GM11168 (cell line): ENCODE results near the gene KDM2B.

ENCODE experiments used
- in situ Hi-C: fragments of 300-500 bp; cut with MboI; formaldehyde crosslinking; loops from one replicate; pipeline ENCODE4 v1.12.0; 2022; ENCODE audit warnings: low sequenced_read_pairs; ENCODE audit not compliant: unreplicated experiment

Gene KDM2B

DNA sequence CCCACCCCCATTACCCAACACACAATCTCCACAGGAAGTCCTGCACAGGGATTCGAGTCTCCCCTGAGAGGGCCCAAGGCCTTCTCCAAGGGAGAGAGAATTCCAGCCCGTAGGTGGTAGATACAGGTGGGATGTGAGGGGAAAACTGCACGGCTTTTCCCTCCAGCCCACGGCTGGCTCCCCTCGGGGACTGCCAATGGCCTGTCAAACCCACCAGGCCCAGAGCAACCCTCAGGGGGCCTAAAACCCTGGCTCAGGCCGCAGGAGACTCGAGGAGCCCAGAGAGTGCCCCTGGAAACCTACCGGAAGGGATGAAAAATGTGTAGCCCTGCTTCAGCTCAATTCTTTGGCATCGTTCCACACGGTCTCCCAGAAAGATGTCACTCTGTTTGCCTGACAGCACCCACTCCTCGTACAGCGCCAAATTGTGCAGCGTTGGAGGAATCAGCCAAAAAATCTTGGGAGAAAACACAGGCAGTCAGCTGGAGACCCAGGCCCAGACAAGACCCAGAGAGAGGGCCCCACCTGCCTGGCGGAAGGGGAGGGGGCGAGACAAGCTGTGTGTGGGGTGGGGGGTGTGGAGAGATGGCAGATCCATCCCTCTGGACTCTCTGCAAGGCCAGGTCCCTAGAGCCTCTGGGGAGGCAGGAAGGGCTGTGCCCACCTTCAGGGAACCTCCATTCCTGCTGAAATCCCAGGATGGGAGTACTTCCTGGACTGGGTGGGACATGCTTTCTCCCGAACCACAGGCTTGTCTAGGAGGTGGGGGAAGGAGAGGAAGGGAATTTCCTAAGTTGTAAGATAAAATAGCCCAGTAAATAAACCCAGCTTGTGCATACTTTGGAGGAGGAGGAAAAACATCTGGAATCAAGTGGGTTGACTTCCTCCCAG lies 48.1 kb downstream of the KDM2B start:
- in situ Hi-C loops, result no loop called here

- in situ Hi-C loops, result no loop called here
Observed at GRCh38 chr12:121531356-121531750, 49.5 kb downstream of the KDM2B start.

- in situ Hi-C loops, result no loop called here
Observed at GRCh38 chr12:121530600-121531355, 50.0 kb downstream of the KDM2B start.

DNA sequence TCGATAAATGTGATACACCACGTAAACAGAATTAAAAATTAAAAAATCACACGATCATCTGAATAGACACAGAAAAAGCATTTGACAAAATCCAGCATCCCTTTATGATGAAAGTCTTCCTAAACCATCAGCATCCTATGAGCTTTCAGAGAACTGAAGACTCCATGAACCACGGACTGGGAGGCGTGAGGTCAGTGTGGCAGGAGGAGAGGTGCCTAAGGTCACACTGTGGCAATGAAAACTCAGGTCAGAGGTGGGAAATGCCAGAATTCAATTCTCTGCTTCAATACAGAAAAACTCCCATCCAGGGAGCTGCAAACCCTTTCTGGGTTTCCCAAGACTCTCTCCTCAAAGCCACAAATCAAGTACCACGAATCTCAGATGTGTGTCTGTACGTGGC lies 51.6 kb downstream of the KDM2B start:
- in situ Hi-C loops, result no loop called here

DNA sequence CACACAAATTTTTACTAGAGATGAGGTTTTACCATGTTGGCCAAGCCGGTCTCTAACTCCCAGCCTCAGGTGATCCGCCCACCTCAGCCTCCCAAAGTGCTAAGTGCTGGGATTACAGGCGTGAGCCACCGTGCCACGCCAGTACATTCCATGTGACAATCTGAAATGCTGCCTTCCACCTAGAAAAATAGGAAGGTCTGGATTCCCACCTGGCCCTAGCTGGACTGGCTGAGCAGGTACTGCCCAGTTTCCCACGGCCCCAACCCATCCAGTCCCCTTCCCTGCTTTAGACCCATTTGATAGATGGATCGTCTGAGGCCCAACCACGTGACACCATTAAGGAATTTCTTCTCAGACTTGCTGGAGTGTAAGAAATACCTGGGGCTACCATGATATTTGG lies 55.4 kb downstream of the KDM2B start:
- in situ Hi-C loops, result no loop called here

DNA sequence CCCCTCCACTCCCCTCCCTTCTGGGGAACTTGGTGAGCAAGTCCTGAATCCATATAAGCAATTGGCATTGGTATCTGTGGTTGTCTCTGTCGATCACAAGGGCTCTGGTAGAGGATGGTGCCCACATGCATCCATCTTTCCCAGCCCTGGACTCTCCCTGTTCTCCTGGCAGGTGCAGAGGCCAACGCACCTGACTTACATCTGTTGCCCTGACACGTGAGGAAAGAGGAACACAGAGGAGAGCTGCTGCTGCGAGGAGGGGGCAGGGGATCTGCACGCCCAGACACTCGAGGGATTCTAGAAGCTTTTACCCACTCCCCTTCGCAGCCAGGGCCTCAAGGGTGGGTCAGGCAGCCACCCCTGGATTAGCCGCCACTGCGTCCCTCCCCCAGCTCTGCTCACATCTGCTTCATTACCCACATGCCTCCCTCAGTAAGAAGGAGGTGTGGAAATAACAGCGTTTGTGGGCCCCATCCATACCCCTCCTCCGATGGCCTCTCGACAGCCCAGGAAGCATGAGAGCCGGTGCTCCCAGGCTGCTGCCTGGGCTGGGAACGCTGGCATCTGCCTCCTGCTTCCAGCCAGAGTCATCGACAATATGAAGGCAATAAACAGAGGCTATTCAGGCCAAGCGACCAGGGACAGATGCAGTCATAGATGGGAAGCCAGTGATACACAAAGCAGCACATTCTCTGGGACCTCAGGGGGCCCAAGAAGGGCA lies 56.5 kb downstream of the KDM2B start:
- in situ Hi-C loops, result no loop called here

- in situ Hi-C loops, result no loop called here
Observed at GRCh38 chr12:121523741-121524140, 57.1 kb downstream of the KDM2B start.

DNA sequence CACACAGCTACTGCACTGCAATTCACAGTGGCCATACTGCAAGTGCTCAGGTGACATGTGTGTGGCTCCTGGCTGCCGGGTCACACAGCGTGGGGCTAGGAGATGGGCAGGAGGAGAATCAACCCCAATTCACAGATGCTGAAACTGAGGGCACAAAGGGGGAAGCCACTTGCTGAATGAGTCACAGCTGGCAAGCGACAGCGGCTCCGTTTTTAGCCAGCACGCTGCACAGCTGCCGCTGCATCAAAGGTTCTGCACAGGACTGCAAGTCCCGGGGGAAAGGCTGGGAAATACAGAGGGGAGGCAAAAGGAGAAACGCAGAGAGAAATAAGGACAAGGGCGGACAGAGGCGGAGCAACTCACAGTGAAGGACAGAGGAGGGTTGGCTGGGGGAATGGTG lies 57.9 kb downstream of the KDM2B start:
- in situ Hi-C loops, result no loop called here

DNA sequence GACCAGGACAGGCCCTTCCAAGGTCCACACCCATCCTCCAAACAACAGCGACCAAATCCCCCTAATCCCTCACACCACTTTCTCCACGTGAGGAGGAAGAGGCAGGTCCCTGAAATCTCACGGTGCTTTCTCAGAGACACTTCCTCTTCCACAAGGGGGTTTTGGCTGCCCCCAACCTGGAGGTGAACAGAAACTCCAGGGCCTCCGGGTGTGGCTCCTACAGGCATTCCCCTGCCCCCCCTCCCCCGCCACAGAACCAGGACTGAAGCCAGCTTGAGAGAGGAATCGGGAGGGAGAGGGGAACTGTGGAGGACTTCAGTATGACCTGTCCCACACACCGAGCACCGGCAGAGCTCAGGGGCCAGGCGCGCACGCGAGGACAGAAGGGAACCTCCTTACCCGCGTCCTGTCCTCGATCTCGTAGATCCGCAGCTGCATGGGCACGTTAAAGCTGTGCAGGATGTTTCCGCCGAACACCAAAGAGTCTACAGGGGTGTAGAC lies 60.2 kb downstream of the KDM2B start:
- in situ Hi-C loops, result no loop called here

GRCh38 chr12:121520119-121520518 lies 60.7 kb downstream of the KDM2B start:
- in situ Hi-C loops, result no loop called here

DNA sequence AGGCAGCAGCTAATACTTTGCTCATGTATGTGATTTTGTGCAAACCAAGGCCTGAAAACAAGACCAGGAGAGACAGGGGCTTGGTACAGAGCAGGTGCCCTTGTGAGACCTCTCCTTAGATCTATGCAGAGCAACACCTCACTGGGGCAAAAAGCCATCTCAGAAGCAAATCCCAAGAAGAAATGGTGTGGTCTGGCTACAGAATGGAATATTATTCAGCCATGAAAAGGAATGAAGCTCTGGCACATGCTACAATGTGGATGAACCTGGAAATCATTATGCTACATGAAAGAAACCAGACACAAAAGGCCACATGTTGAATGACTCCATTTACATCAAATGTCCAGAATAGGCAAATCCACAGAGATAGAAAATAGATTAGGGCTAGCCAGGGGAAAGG lies 61.6 kb downstream of the KDM2B start:
- in situ Hi-C loops, result no loop called here

DNA sequence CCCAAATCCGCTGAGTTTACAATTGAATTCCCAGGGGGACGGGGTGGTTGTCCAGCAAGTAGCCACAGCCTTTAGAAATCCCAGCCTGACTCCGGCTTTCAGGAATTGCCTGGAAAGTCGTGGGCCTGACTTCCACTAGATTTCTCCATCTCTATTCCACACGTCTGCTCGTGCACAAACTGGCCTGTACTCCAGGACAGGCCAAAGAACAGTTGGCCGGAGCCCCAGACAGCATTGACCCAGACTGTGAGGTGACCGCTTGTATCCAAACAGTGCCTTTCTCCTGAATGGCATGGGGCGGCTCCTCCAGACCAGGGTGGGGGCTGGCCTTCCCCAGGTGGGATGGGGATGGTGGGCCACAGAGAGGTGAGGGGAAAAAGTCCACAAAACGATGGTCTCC lies 62.2 kb downstream of the KDM2B start:
- in situ Hi-C loops, result no loop called here

GRCh38 chr12:121516437-121517011 lies 64.3 kb downstream of the KDM2B start:
- in situ Hi-C loops, result no loop called here

GRCh38 chr12:121515615-121516014 lies 65.2 kb downstream of the KDM2B start:
- in situ Hi-C loops, result no loop called here

- in situ Hi-C loops, result no loop called here
Observed at GRCh38 chr12:121514184-121514742, 66.6 kb downstream of the KDM2B start.

- in situ Hi-C loops, result no loop called here
Observed at GRCh38 chr12:121513464-121514183, 67.2 kb downstream of the KDM2B start.

DNA sequence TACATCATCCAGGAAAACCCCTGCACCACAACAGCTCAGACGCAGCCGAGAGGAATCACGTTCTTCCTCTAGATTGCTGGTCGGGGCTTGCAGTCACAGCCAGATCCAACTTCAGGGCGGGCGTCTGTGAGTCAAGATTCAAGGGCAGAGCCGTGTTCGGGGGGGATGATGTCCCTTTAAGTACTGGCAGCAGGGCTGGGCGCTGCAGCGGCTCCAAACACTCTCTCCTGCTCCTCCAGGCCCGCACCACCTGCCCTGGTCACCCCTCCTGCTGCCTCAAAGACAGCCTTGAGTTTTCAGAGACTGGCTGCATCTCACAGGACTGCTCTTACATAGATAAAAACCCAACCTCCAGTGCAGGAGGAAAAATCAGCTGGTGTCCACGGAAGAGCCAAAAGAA lies 68.3 kb downstream of the KDM2B start:
- in situ Hi-C loops, result no loop called here

DNA sequence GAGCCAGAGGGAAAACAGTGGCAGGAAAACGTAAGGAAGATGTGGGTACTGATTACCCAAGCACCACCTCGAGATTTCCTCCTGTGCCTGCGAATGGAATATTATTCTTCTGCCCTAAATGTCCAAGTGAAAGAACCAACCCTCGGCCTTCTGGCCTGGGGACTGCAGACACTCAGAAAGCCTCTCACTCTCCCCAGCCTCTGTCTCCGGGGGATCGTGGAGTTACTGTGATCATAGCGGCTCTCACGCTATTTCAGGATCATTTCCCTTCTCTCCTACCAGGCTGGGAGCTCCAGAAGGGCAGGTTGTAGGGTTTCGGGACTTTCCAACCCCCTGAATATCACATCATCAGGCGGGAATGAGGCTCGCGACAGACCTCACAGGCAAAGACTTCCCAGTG lies 68.9 kb downstream of the KDM2B start:
- in situ Hi-C loops, result no loop called here

GRCh38 chr12:121509339-121509738 lies 71.5 kb downstream of the KDM2B start:
- in situ Hi-C loops, result no loop called here
